Lower leg skin (tissue), 4 donors: Measurements from ENCODE around the gene SLC25A13. TPM values are rescaled to one million over a fixed set of nuclear protein-coding genes. Genes with fewer than 3 reads are reported as not detected.

ENCODE experiments used
- DNase-seq, 2 donors: peaks; one replicate each; pipeline ENCODE4 v3.0.0-alpha.2; 2019; ENCODE audit warnings: low spot score in 2 of 2
- H3K4me3 ChIP-seq: fragments of 200-600 bp; sonication (generic); 2 replicates; pipeline ENCODE4 v1.5.1; 2017; ENCODE audit warnings: mild to moderate bottlenecking, low read depth; ENCODE audit not compliant: poor library complexity, severe bottlenecking
- CTCF ChIP-seq, 3 donors: fragments of 450-650 bp; IDR thresholded peaks; one replicate each; pipeline ENCODE4 v1.5.1; 2016; ENCODE audit warnings: antibody characterized with exemption in 3 of 3, mild to moderate bottlenecking in 3 of 3, moderate library complexity in 2 of 3
- POLR2A ChIP-seq, 2 donors: fragments of 450-650 bp; IDR thresholded peaks; one replicate each; pipeline ENCODE4 v1.6.1; 2016 to 2017; ENCODE audit warnings: antibody characterized with exemption in 2 of 2, mild to moderate bottlenecking in 1 of 2, moderate library complexity in 1 of 2
- WGBS, 2 donors: methylation state at CpG; one replicate each; pipeline ENCODE4 v1.1.5; 2018; 5-methylcytosine and 5-hydroxymethylcytosine counted together
- intact Hi-C: fragments of 100-400 bp; cut with DNase I; formaldehyde crosslinking; loops from one replicate; pipeline ENCODE4 v1.15.0; 2023; ENCODE audit warnings: low total_unique reads
- total RNA-seq, 4 donors: library from RNA; depleted of rRNA; stranded (reverse); fragments of >200 nt; gene quantifications; one replicate each; pipeline ENCODE4 v1.1.0, GENCODE V29; 2016

Gene SLC25A13
- total RNA-seq, 4 donors from 2014 or later: 28.5 to 39.8 (median 33.0) TPM

GRCh38 chr7:96319439-96319838 is 2.5 kb downstream of the SLC25A13 start:
- intact Hi-C loops: no loop called here
- no peak for TF ChIP-seq POLR2A (IDR thresholded peaks at IDR 0.05)
- TF ChIP-seq CTCF (IDR thresholded peaks at IDR 0.05): no peak
- H3K4me3 ChIP-seq: no peak overlapping the region
- no peak for DNase-seq

- no peak for DNase-seq
- WGBS, 2 donors: 85 to 92% methylated on average over 8 of the region's 8 CpGs
- TF ChIP-seq CTCF (IDR thresholded peaks at IDR 0.05) (no peak), POLR2A (IDR thresholded peaks at IDR 0.05) (no peak)
- intact Hi-C loops: no loop called here
- no peak overlapping the region for H3K4me3 ChIP-seq
Observed at GRCh38 chr7:96316949-96317348, 4.9 kb downstream of the SLC25A13 start.

- intact Hi-C loops: no loop called here
- no peak overlapping the region for H3K4me3 ChIP-seq
- DNase-seq: no peak
- TF ChIP-seq POLR2A (IDR thresholded peaks at IDR 0.05) (no peak), CTCF (IDR thresholded peaks at IDR 0.05) (no peak)
Observed at GRCh38 chr7:96315125-96315512, 6.8 kb downstream of the SLC25A13 start.

GRCh38 chr7:96314402-96315124 is 7.3 kb downstream of the SLC25A13 start:
- 82 to 83% methylated on average over 4 of the region's 4 CpGs for WGBS, 2 donors
- no peak for DNase-seq
- intact Hi-C loops: no loop called here
- TF ChIP-seq POLR2A (IDR thresholded peaks at IDR 0.05) (no peak), CTCF (IDR thresholded peaks at IDR 0.05) (no peak)
- no peak overlapping the region for H3K4me3 ChIP-seq

GRCh38 chr7:96313940-96314339 is 8.0 kb downstream of the SLC25A13 start:
- intact Hi-C loops: no loop called here
- 79 to 85% methylated on average over 3 of the region's 3 CpGs for WGBS, 2 donors
- DNase-seq: no peak

More at GRCh38 chr7:96313940-96314339, 8.0 kb downstream of the SLC25A13 start:
- no peak overlapping the region for H3K4me3 ChIP-seq
- TF ChIP-seq CTCF (IDR thresholded peaks at IDR 0.05): no peak
- TF ChIP-seq POLR2A (IDR thresholded peaks at IDR 0.05): no peak
